K562 (cell line): ENCODE results near the gene UBAP1L. TPM values are rescaled to one million over a fixed set of nuclear protein-coding genes. Genes with fewer than 3 reads are reported as not detected.

Source experiments
- ATAC-seq: fragments of 200-7000 bp; cut with Tn5 transposase; 3 replicates; pipeline ENCODE4 v1.9.1; 2020; ENCODE audit warnings: moderate library complexity
- BruUV-seq: library from RNA; stranded (reverse); fragments of 400-500 nt; replicated peaks from 2 replicates; lab custom pipeline; 2021; lab: Mats Ljungman, UMichigan
- CTCF ChIA-PET: fragments of 300-600 bp; formaldehyde crosslinking; extraction: SDS; loops from one replicate; lab custom pipeline; 2021; ENCODE audit warnings: low intra/inter-chr PET ratio; lab: Yijun Ruan, JAX
- POLR2A ChIA-PET: fragments of 300-600, 350-650 bp; sonication (Branson Sonifier 250); formaldehyde crosslinking; extraction: SDS; loops from one replicate; lab custom pipeline; 2021; ENCODE audit warnings: antibody characterized with exemption, inconsistent platforms; lab: Yijun Ruan, JAX
- DNase-seq, 4 experiments: peaks; one replicate each; pipeline versions ENCODE4 v3.0.0 to v3.0.0-alpha.2; 2011 to 2018; ENCODE audit warnings: low spot score in 3 of 4, mixed read lengths in 3 of 4; ENCODE audit errors: extremely low read depth in 1 of 4
- FAIRE-seq: peaks from 2 replicates; lab custom pipeline; 2011; peaks lifted over from hg19 to GRCh38; lab: Jason Lieb, UNC
- H2AFZ ChIP-seq: 2 replicates; pipeline ENCODE4 v1.6.0; 2011; ENCODE audit warnings: low read depth, low read length, control low read depth, inconsistent platforms
- H3K27ac ChIP-seq: fragments of 200-600 bp; 3 replicates; pipeline ENCODE4 v1.8.0; 2011; ENCODE audit warnings: low read depth, mild to moderate bottlenecking, control low read depth, inconsistent platforms, low read length, moderate library complexity, mixed read lengths; ENCODE audit errors: extremely low read depth
- H3K27me3 ChIP-seq, 2 experiments: fragments of 300-600 bp in 1 of 2; 2 replicates in 1 of 2; 3 replicates in 1 of 2; pipeline versions ENCODE4 v1.6.0 to v1.8.0; 2011; ENCODE audit warnings: inconsistent platforms in 2 of 2, low read length in 2 of 2, mild to moderate bottlenecking in 1 of 2, mixed read lengths in 1 of 2, moderate library complexity in 1 of 2; ENCODE audit not compliant: control insufficient read depth in 2 of 2, insufficient read depth in 2 of 2
- H3K36me3 ChIP-seq: fragments of 300-600 bp; 3 replicates; pipeline ENCODE4 v1.8.0; 2011; ENCODE audit warnings: mild to moderate bottlenecking, low read length, inconsistent platforms; ENCODE audit not compliant: control insufficient read depth, insufficient read depth
- H3K4me1 ChIP-seq, 2 experiments: fragments of 200-600 bp in 1 of 2; replicated peaks in 1 of 2; 2 replicates in 1 of 2; 3 replicates in 1 of 2; pipeline versions ENCODE4 v1.5.1 to v1.8.0; 2011; ENCODE audit warnings: inconsistent platforms in 2 of 2, low read length in 2 of 2, mild to moderate bottlenecking in 1 of 2, mixed read lengths in 1 of 2, moderate library complexity in 1 of 2; ENCODE audit not compliant: control insufficient read depth in 2 of 2, insufficient read depth in 2 of 2
- H3K4me2 ChIP-seq: 2 replicates; pipeline ENCODE4 v1.6.1; 2011; ENCODE audit warnings: low read length, control low read depth, inconsistent platforms, mixed read lengths; ENCODE audit not compliant: insufficient read depth
- H3K4me3 ChIP-seq: fragments of 200-600 bp; sonication (generic), shearing (Covaris generic); 2 replicates; pipeline ENCODE4 v1.5.1; 2016; ENCODE audit warnings: control low read depth, inconsistent platforms
- H3K79me2 ChIP-seq: fragments of 200-600 bp; 3 replicates; pipeline ENCODE4 v1.8.0; 2011; ENCODE audit warnings: low read length, inconsistent platforms; ENCODE audit not compliant: control insufficient read depth, insufficient read depth
- H3K9ac ChIP-seq, 2 experiments: 2 replicates each; pipeline versions ENCODE4 v1.6.0 to v1.6.1; 2011; ENCODE audit warnings: low read depth in 2 of 2, low read length in 2 of 2, control low read depth in 1 of 2, inconsistent platforms in 1 of 2, mild to moderate bottlenecking in 1 of 2, mixed read lengths in 1 of 2; ENCODE audit not compliant: insufficient read depth in 1 of 2
- H3K9me1 ChIP-seq: one replicate; pipeline ENCODE4 v1.6.0; 2011; ENCODE audit warnings: inconsistent platforms, mild to moderate bottlenecking, low read length, moderate library complexity; ENCODE audit not compliant: control insufficient read depth, insufficient read depth
- H3K9me3 ChIP-seq: replicated peaks from 2 replicates; pipeline ENCODE4 v1.5.1; 2011; ENCODE audit warnings: low read depth, low read length, inconsistent platforms; ENCODE audit not compliant: control insufficient read depth, insufficient read depth
- H4K20me1 ChIP-seq: replicated peaks from 2 replicates; pipeline ENCODE4 v1.6.1; 2011; ENCODE audit warnings: low read length, inconsistent platforms, mixed read lengths; ENCODE audit not compliant: control insufficient read depth, insufficient read depth
- DDX20 ChIP-seq: fragments of 450-650 bp; IDR thresholded peaks from 2 replicates; pipeline ENCODE4 v1.6.1; 2016; ENCODE audit warnings: missing genetic modification characterization, low read depth, mild to moderate bottlenecking, missing compliant biosample characterization, moderate library complexity
- DPF2 ChIP-seq: fragments of 450-650 bp; IDR thresholded peaks from 2 replicates; pipeline ENCODE4 v1.6.1; 2016
- HMBOX1 ChIP-seq: sonication (generic); IDR thresholded peaks from 2 replicates; pipeline ENCODE4 v1.6.1; 2016
- NRF1 ChIP-seq, 2 experiments: fragments of 450-650 bp; IDR thresholded peaks in 1 of 2; conservative IDR thresholded peaks in 1 of 2; 2 replicates each; pipeline ENCODE4 v1.6.1; 2014; ENCODE audit warnings: mild to moderate bottlenecking in 2 of 2
- WGBS: fragments of 100-300 bp; shearing (Covaris generic); methylation state at CpG from one replicate; pipeline ENCODE4 v1.1.6; 2016; ENCODE audit warnings: low coverage, mixed read lengths; ENCODE audit not compliant: insufficient coverage; ENCODE audit errors: missing lambda C conversion rate; 5-methylcytosine and 5-hydroxymethylcytosine counted together
- in situ Hi-C: fragments of 300-500 bp; cut with MboI; formaldehyde crosslinking; loops from 4 replicates; pipeline ENCODE4 v1.15.0; 2018; ENCODE audit warnings: inconsistent platforms, mixed read lengths
- intact Hi-C: fragments of 100-400 bp; cut with micrococcal nuclease; formaldehyde crosslinking; loops from 2 replicates; pipeline ENCODE4 v1.14.2; 2022
- polyA plus RNA-seq, 8 experiments: library from polyadenylated mRNA; depleted of rRNA in 4 of 8; stranded (reverse) in 5 of 8; unstranded in 3 of 8; fragments of >200 nt; fragmentation: Nextera tagmentation in 2 of 8; fragmentation: Illumina TruSeq in 1 of 8; extraction: Ambion mirVana in 2 of 8; extraction: Trizol in 1 of 8; gene quantifications; 2 replicates each; pipeline versions ENCODE4 v1.2.1 to v1.2.3, GENCODE V29; 2011 to 2014; ENCODE audit warnings: inconsistent platforms in 1 of 8, missing spikeins in 1 of 8
- total RNA-seq, 7 experiments: library from RNA; depleted of rRNA in 6 of 7; stranded (reverse); fragments of >200 nt in 6 of 7; fragmentation: Illumina TruSeq in 2 of 7; extraction: Trizol in 2 of 7; gene quantifications; 2 replicates each; pipeline versions ENCODE4 v1.2.1 to v1.2.3, GENCODE V29; 2011 to 2021; ENCODE audit warnings: low replicate concordance in 1 of 7

UBAP1L gene
- total and polyA plus RNA-seq, 9 of the 15 experiments (the other 6 are each of a cell fraction or from before 2014, with no cell fraction given): 0.16 to 0.71 (median 0.41) TPM; not detected in 2

DNA sequence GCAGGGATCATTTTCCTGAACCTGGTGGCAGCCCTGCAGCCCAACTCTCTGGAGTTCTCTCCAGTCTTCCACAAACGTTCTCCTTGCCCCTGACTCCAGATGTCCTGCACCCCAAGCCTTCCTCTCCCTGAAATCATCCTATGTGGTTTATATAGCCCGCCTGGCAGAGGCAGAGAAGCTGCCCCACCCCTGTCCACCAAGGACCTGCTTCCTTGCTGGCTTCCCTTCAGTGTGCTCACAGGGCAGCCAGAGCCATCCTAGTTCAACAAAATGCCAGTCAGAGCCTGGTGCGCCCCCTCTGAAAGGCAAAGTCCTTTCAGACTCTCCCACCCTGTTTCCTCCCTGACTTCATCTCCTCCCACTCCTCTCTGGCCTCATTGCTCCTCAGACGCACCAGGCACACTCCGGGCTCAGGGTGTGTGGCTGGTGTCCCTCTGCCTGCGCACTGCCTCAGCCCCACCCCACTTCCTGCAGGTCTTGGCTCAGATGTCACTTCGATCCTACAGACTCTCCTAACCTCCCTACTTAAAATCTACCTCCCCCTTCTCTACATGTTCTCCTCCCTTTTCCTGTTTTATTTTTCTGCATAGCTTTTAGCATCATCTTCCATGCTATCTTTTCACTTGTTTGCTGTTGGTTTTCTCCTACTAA, 32.6 kb downstream of the UBAP1L start:
- H3K79me2 ChIP-seq: no peaks in the 10 kb centered on the region
- no peaks in the 10 kb centered on the region for H3K9me1 ChIP-seq
- H3K4me2 ChIP-seq: no peak overlapping the region
- peaks cover 31 to 66% of the 10 kb centered on the region in 2 experiments for H3K27me3 ChIP-seq
- in situ Hi-C loops (no loop called here), intact Hi-C loops (no loop called here)
- WGBS: 6% methylated on average over 7 of the region's 7 CpGs
- peak; percentile 32; the same call in 1 of the 3 replicates for ATAC-seq
- H2AFZ ChIP-seq: no peak overlapping the region
- BruUV-seq: no TSS peak
- H4K20me1 ChIP-seq: peaks cover 8% of the 10 kb centered on the region
- H3K4me1 ChIP-seq: peaks cover 0 to 7% of the 10 kb centered on the region in 2 experiments; a peak in 2 of 5 replicates
- no peak overlapping the region for H3K4me3 ChIP-seq
- no peak overlapping the region for H3K27ac ChIP-seq
- TF ChIP-seq DPF2 (no peak), DDX20 (tag) (no peak), HMBOX1 (no peak), NRF1 (conservative IDR thresholded peaks at IDR 0.05 in 1 of 2, IDR thresholded peaks at IDR 0.05 in 1 of 2) (peak; percentile 56 to 58; a peak in 2 of 4 replicates)
- H3K9me3 ChIP-seq: no peaks in the 10 kb centered on the region; the same call in 1 of the 2 replicates
- H3K9ac ChIP-seq: peak overlapping the region in 1 of 2 experiments; percentile 23; a peak in 1 of 4 replicates
- DNase-seq: no peak
- ChIA-PET CTCF (interaction anchor here (0.5 to 1.7 kb wide), 3 partner anchors 29 to 920 kb away, joined by 3 to 6 read pairs (median 5); partner anchors contain the start of gene PPIB), POLR2A (interaction anchor here (1.4 to 2.6 kb wide), 3 partner anchors 13 to 222 kb away, joined by 3 to 7 read pairs (median 4); partner anchors contain the start of gene RNU5B-1)
- no peaks in the 10 kb centered on the region for H3K36me3 ChIP-seq
- FAIRE-seq: no peak
